ENCODE data around the gene CAPN8. TPM values are rescaled to one million over a fixed set of nuclear protein-coding genes. Genes with fewer than 3 reads are reported as not detected.
A peak's percentile ranks its signal among the peaks of the same experiment; 100 is the strongest.

CAPN8 gene
- polyA plus RNA-seq, 1 donor (not counting 4 experiments of a cell fraction or from before 2014, with no cell fraction given), result 4.7 TPM

GRCh38 chr1:223667484-223668182 is 2.1 kb upstream of the CAPN8 start:
- Histone ChIP-seq H3K9ac (ENCODE audit: control insufficient read depth, extremely low read depth, insufficient read depth, low read length) (no peak overlapping the region), H3K36me3 (ENCODE audit: control insufficient read depth in 2 of 2, extremely low read depth in 1 of 2, insufficient read depth in 2 of 2, low read length in 2 of 2) (no peaks in the 10 kb centered on the region), H3K27ac (ENCODE audit: control insufficient read depth, insufficient read depth, low read length) (no peak overlapping the region), H3K79me2 (ENCODE audit: control insufficient read depth, insufficient read depth, low read length) (no peaks in the 10 kb centered on the region), H3K4me2 (ENCODE audit: control insufficient read depth, extremely low read depth, insufficient read depth, low read depth, low read length) (no peak overlapping the region), H3K4me1 (ENCODE audit: control insufficient read depth, extremely low read depth, insufficient read depth, low read length) (peaks cover 22% of the 10 kb centered on the region), H2AFZ (ENCODE audit: control insufficient read depth, low read length) (no peak overlapping the region), H4K20me1 (ENCODE audit: control insufficient read depth, extremely low read depth, insufficient read depth, low read length) (no peaks in the 10 kb centered on the region), H3K9me3 (ENCODE audit: control insufficient read depth, low read depth, low read length) (no peaks in the 10 kb centered on the region), H3K27me3 (ENCODE audit: control insufficient read depth, extremely low read depth, insufficient read depth, low read length) (no peaks in the 10 kb centered on the region), H3K9me1 (ENCODE audit: control insufficient read depth, extremely low read depth, insufficient read depth, low read length) (no peaks in the 10 kb centered on the region), H3K4me3 (ENCODE audit: control insufficient read depth in 2 of 3, extremely low read depth in 1 of 3, insufficient read depth in 2 of 3, low read depth in 1 of 3, low read length in 3 of 3) (no peak overlapping the region)
- no peak for DNase-seq (ENCODE audit: low read depth, low spot score)
- no peak for FAIRE-seq
- dilution Hi-C loops (cut with MboI; ENCODE audit: extremely low pct_ligation_motif_present, low sequenced_read_pairs), result no loop called here
- TF ChIP-seq CTCF (optimal IDR thresholded peaks at IDR 0.05 in 1 of 3, IDR thresholded peaks at IDR 0.05 in 1 of 3, conservative IDR thresholded peaks at IDR 0.05 in 1 of 3; ENCODE audit: extremely low read depth in 1 of 3, insufficient read depth in 2 of 3, low read length in 3 of 3) (no peak), EZH2 (IDR thresholded peaks at IDR 0.05; ENCODE audit: low read length) (no peak)

GRCh38 chr1:223664106-223664505 is 1.4 kb downstream of the CAPN8 start:
- no peaks in the 10 kb centered on the region for H3K79me2 ChIP-seq (ENCODE audit: control insufficient read depth, insufficient read depth, low read length)
- dilution Hi-C loops (cut with MboI; ENCODE audit: extremely low pct_ligation_motif_present, low sequenced_read_pairs), result no loop called here
- no peak overlapping the region for H3K4me2 ChIP-seq (ENCODE audit: control insufficient read depth, extremely low read depth, insufficient read depth, low read depth, low read length)
- H3K9ac ChIP-seq (ENCODE audit: control insufficient read depth, extremely low read depth, insufficient read depth, low read length), result no peak overlapping the region
- H3K36me3 ChIP-seq (ENCODE audit: control insufficient read depth in 2 of 2, extremely low read depth in 1 of 2, insufficient read depth in 2 of 2, low read length in 2 of 2), result no peaks in the 10 kb centered on the region
- H4K20me1 ChIP-seq (ENCODE audit: control insufficient read depth, extremely low read depth, insufficient read depth, low read length), result no peaks in the 10 kb centered on the region
- DNase-seq (ENCODE audit: low read depth, low spot score) (no peak), FAIRE-seq (peak; percentile 57)
- no peaks in the 10 kb centered on the region for H3K9me3 ChIP-seq (ENCODE audit: control insufficient read depth, low read depth, low read length)
- H3K4me3 ChIP-seq (ENCODE audit: control insufficient read depth in 2 of 3, extremely low read depth in 1 of 3, insufficient read depth in 2 of 3, low read depth in 1 of 3, low read length in 3 of 3), result no peak overlapping the region
- H3K27me3 ChIP-seq (ENCODE audit: control insufficient read depth, extremely low read depth, insufficient read depth, low read length), result no peaks in the 10 kb centered on the region
- H3K9me1 ChIP-seq (ENCODE audit: control insufficient read depth, extremely low read depth, insufficient read depth, low read length), result no peaks in the 10 kb centered on the region
- no peak overlapping the region for H3K27ac ChIP-seq (ENCODE audit: control insufficient read depth, insufficient read depth, low read length)
- no peak overlapping the region for H2AFZ ChIP-seq (ENCODE audit: control insufficient read depth, low read length)
- H3K4me1 ChIP-seq (ENCODE audit: control insufficient read depth, extremely low read depth, insufficient read depth, low read length), result peaks cover 22% of the 10 kb centered on the region
- TF ChIP-seq EZH2 (IDR thresholded peaks at IDR 0.05; ENCODE audit: low read length) (no peak), CTCF (optimal IDR thresholded peaks at IDR 0.05 in 1 of 3, IDR thresholded peaks at IDR 0.05 in 1 of 3, conservative IDR thresholded peaks at IDR 0.05 in 1 of 3; ENCODE audit: extremely low read depth in 1 of 3, insufficient read depth in 2 of 3, low read length in 3 of 3) (no peak)
